ENCODE results near the gene XCR1. TPM values are rescaled to one million over a fixed set of nuclear protein-coding genes. Genes with fewer than 3 reads are reported as not detected.

The XCR1 gene
- total and polyA plus RNA-seq, 2 donors (not counting 3 experiments of a cell fraction or from before 2014, with no cell fraction given), result not detected

DNA sequence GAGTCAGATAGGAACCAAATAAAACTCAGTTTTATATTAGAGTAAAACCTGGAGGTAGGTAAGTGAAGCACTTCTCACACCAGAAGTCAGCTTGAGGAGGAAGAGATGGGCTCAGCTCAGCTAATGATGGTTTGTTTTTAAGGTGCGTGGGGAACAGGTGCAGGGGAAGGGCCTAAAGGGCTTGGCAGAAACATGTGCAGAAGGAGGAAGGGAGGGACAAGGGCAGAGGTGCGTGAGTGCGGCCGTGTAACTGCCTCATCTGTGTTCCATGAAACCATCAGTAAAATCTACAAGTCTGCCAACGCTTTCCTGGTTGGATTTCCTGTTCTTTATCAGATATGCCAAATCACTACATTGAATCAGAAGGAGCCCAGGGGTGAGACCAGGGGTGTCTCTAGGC is 51.6 kb downstream of the XCR1 start:
- peak; percentile 41 for TF ChIP-seq GATA2 (IDR thresholded peaks at IDR 0.05; ENCODE audit: insufficient read depth, insufficient read length, low read depth, low read length)
- TF ChIP-seq POLR2A (IDR thresholded peaks at IDR 0.05; ENCODE audit: low read depth, low read length), result no peak
- ChIA-PET POLR2A (no interaction called here), CTCF (interaction anchor here (1.6 kb wide), 1 partner anchor 99 kb away, joined by 3 read pairs; no protein-coding TSS in a partner anchor)

DNA sequence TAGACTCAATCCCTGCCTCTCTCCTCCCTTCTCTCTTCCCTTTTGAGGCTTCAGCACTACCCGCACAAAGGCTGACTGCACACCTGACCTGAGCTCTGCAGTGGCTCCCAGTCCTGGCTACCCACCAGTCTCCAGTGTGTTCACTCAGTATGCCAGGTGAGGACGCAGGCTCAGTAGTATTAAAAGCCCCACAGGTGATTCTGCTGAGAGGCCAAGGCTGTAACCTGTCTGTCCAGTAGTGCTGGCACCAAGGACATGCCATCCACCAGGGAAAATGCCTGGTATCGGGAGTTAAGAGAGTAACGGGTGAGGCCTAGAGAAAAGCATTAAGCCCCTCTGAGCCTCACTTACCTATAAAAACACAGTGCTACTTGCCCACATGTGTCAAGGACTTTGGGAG is 52.6 kb downstream of the XCR1 start:
- H3K79me2 ChIP-seq (ENCODE audit: control insufficient read depth, insufficient read depth, low read length), result no peaks in the 10 kb centered on the region
- DNase-seq (ENCODE audit: low read depth, low spot score) (no peak), FAIRE-seq (no peak)
- no peak overlapping the region for H3K9ac ChIP-seq (replicated peaks; ENCODE audit: extremely low read depth, insufficient read depth, low read length)
- no peak overlapping the region for H3K4me3 ChIP-seq (replicated peaks in 1 of 3; ENCODE audit: insufficient read depth in 1 of 3, low read depth in 1 of 3, low read length in 3 of 3)
- H3K9me3 ChIP-seq (replicated peaks; ENCODE audit: control insufficient read depth, insufficient read depth, low read length), result no peaks in the 10 kb centered on the region
- no peak overlapping the region for H2AFZ ChIP-seq (ENCODE audit: low read depth, low read length)
- BruUV-seq (replicated peaks), result no TSS peak
- dilution Hi-C loops (cut with MboI; ENCODE audit: extremely low pct_ligation_motif_present, low sequenced_read_pairs), result no loop called here
- intact Hi-C loops (cut with micrococcal nuclease), result no loop called here
- peaks cover 11 to 15% of the 10 kb centered on the region in 2 experiments for H3K36me3 ChIP-seq (ENCODE audit: control insufficient read depth in 2 of 2, extremely low read depth in 1 of 2, insufficient read depth in 2 of 2, low read length in 2 of 2)
- no peaks in the 10 kb centered on the region for H3K27me3 ChIP-seq (ENCODE audit: control insufficient read depth in 2 of 2, insufficient read depth in 2 of 2, low read length in 2 of 2)
- no peaks in the 10 kb centered on the region for H4K20me1 ChIP-seq (replicated peaks; ENCODE audit: control insufficient read depth, extremely low read depth, insufficient read depth, low read length)
- H3K4me1 ChIP-seq (ENCODE audit: control insufficient read depth, extremely low read depth, insufficient read depth, low read length), result no peaks in the 10 kb centered on the region
- H3K4me2 ChIP-seq (ENCODE audit: insufficient read depth, low read length), result no peak overlapping the region
- H3K27ac ChIP-seq (ENCODE audit: insufficient read depth, low read depth, low read length), result no peak overlapping the region
- no peaks in the 10 kb centered on the region for H3K9me1 ChIP-seq (replicated peaks; ENCODE audit: control insufficient read depth, extremely low read depth, insufficient read depth, low read length)
- ChIA-PET CTCF (no interaction called here), POLR2A (no interaction called here)
- TF ChIP-seq FOS (IDR thresholded peaks at IDR 0.05; ENCODE audit: borderline replicate concordance, insufficient read depth, low read length) (no peak), EZH2 (IDR thresholded peaks at IDR 0.05; ENCODE audit: borderline replicate concordance, low read depth, low read length, severe bottlenecking) (no peak), MYC (IDR thresholded peaks at IDR 0.05; ENCODE audit: low read depth, low read length) (no peak), POLR2A (IDR thresholded peaks at IDR 0.05; ENCODE audit: low read depth, low read length) (no peak), GATA2 (IDR thresholded peaks at IDR 0.05; ENCODE audit: insufficient read depth, insufficient read length, low read depth, low read length) (no peak), POLR2AphosphoS5 (IDR thresholded peaks at IDR 0.05; ENCODE audit: insufficient read depth, low read depth, low read length) (no peak), JUN (IDR thresholded peaks at IDR 0.05; ENCODE audit: borderline replicate concordance, insufficient read depth, insufficient read length, low read depth) (no peak)
- TF ChIP-seq, protein P1, sequence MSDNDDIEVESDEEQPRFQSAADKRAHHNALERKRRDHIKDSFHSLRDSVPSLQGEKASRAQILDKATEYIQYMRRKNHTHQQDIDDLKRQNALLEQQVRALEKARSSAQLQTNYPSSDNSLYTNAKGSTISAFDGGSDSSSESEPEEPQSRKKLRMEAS (IDR thresholded peaks at IDR 0.05; ENCODE audit: insufficient read depth, insufficient read length), result no peak
- TF ChIP-seq, protein P2, sequence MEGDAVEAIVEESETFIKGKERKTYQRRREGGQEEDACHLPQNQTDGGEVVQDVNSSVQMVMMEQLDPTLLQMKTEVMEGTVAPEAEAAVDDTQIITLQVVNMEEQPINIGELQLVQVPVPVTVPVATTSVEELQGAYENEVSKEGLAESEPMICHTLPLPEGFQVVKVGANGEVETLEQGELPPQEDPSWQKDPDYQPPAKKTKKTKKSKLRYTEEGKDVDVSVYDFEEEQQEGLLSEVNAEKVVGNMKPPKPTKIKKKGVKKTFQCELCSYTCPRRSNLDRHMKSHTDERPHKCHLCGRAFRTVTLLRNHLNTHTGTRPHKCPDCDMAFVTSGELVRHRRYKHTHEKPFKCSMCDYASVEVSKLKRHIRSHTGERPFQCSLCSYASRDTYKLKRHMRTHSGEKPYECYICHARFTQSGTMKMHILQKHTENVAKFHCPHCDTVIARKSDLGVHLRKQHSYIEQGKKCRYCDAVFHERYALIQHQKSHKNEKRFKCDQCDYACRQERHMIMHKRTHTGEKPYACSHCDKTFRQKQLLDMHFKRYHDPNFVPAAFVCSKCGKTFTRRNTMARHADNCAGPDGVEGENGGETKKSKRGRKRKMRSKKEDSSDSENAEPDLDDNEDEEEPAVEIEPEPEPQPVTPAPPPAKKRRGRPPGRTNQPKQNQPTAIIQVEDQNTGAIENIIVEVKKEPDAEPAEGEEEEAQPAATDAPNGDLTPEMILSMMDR (IDR thresholded peaks at IDR 0.05; ENCODE audit: extremely low read depth in 1 of 2, insufficient read depth in 1 of 2, low read depth in 1 of 2, low read length in 2 of 2), result no peak

More for the DNA sequence above, 51.6 kb downstream of the XCR1 start:
- FAIRE-seq (peak; percentile 31), DNase-seq (ENCODE audit: low read depth, low spot score) (no peak)
- Histone ChIP-seq H4K20me1 (replicated peaks; ENCODE audit: control insufficient read depth, extremely low read depth, insufficient read depth, low read length) (no peaks in the 10 kb centered on the region), H3K4me1 (ENCODE audit: control insufficient read depth, extremely low read depth, insufficient read depth, low read length) (no peaks in the 10 kb centered on the region), H3K27ac (ENCODE audit: insufficient read depth, low read depth, low read length) (no peak overlapping the region), H3K9ac (replicated peaks; ENCODE audit: extremely low read depth, insufficient read depth, low read length) (no peak overlapping the region), H3K27me3 (ENCODE audit: control insufficient read depth in 2 of 2, insufficient read depth in 2 of 2, low read length in 2 of 2) (no peaks in the 10 kb centered on the region), H3K4me3 (replicated peaks in 1 of 3; ENCODE audit: insufficient read depth in 1 of 3, low read depth in 1 of 3, low read length in 3 of 3) (no peak overlapping the region), H2AFZ (ENCODE audit: low read depth, low read length) (no peak overlapping the region), H3K9me1 (replicated peaks; ENCODE audit: control insufficient read depth, extremely low read depth, insufficient read depth, low read length) (no peaks in the 10 kb centered on the region), H3K36me3 (ENCODE audit: control insufficient read depth in 2 of 2, extremely low read depth in 1 of 2, insufficient read depth in 2 of 2, low read length in 2 of 2) (peaks cover 11 to 13% of the 10 kb centered on the region in 2 experiments), H3K4me2 (ENCODE audit: insufficient read depth, low read length) (no peak overlapping the region), H3K79me2 (ENCODE audit: control insufficient read depth, insufficient read depth, low read length) (no peaks in the 10 kb centered on the region), H3K9me3 (replicated peaks; ENCODE audit: control insufficient read depth, insufficient read depth, low read length) (no peaks in the 10 kb centered on the region)
- dilution Hi-C loops (cut with MboI; ENCODE audit: extremely low pct_ligation_motif_present, low sequenced_read_pairs) (no loop called here), intact Hi-C loops (cut with micrococcal nuclease) (no loop called here)
- BruUV-seq (replicated peaks), result no TSS peak
